SK-N-SH (cell line): ENCODE measurements around the gene C20orf141. TPM values are rescaled to one million over a fixed set of nuclear protein-coding genes. Genes with fewer than 3 reads are reported as not detected.

Experiments
- CTCF ChIA-PET: fragments of 300-600, 350-600 bp; formaldehyde crosslinking; extraction: SDS; loops from one replicate; lab custom pipeline; 2021; lab: Yijun Ruan, JAX
- POLR2A ChIA-PET: fragments of 350-600 bp; sonication (Branson Sonifier 250); formaldehyde crosslinking; extraction: SDS; loops from one replicate; lab custom pipeline; 2020; ENCODE audit warnings: antibody characterized with exemption, inconsistent platforms; lab: Yijun Ruan, JAX
- DNase-seq: peaks from one replicate; pipeline ENCODE4 v3.0.0; 2012
- H2AFZ ChIP-seq: fragments of 200-600 bp; sonication (generic); 2 replicates; pipeline ENCODE4 v1.8.1; 2016; ENCODE audit warnings: antibody characterized with exemption, mild to moderate bottlenecking, low read depth
- H3F3A ChIP-seq: fragments of 200-600 bp; sonication (generic); replicated peaks from 2 replicates; pipeline ENCODE3; 2016; ENCODE audit warnings: antibody characterized with exemption, mild to moderate bottlenecking; ENCODE audit not compliant: insufficient read depth
- H3K27ac ChIP-seq, 2 experiments: fragments of 200-500 bp in 1 of 2; fragments of 200-600 bp in 1 of 2; sonication (Bioruptor generic) in 1 of 2; sonication (generic), shearing (Covaris generic) in 1 of 2; 2 replicates each; pipeline versions ENCODE4 v1.5.1 to v1.6.1; 2014 to 2016; ENCODE audit warnings: low read depth in 2 of 2, inconsistent platforms in 1 of 2, low read length in 1 of 2, mild to moderate bottlenecking in 1 of 2, mixed read lengths in 1 of 2
- H3K27me3 ChIP-seq: fragments of 200-600 bp; sonication (generic), shearing (Covaris generic); 2 replicates; pipeline ENCODE4 v1.6.1; 2016; ENCODE audit warnings: mixed run types; ENCODE audit not compliant: insufficient read depth
- H3K36me3 ChIP-seq, 2 experiments: fragments of 200-500 bp in 1 of 2; fragments of 200-600 bp in 1 of 2; sonication (Bioruptor generic) in 1 of 2; sonication (generic) in 1 of 2; replicated peaks in 1 of 2; 2 replicates each; pipeline versions ENCODE3 to v1.5.1; 2014 to 2016; ENCODE audit warnings: low read length in 1 of 2, mild to moderate bottlenecking in 1 of 2; ENCODE audit not compliant: insufficient read depth in 2 of 2, control insufficient read depth in 1 of 2
- H3K4me1 ChIP-seq, 2 experiments: fragments of 200-500 bp in 1 of 2; fragments of 200-600 bp in 1 of 2; sonication (Bioruptor generic) in 1 of 2; sonication (generic), shearing (Covaris generic) in 1 of 2; 2 replicates each; pipeline versions ENCODE4 v1.5.1 to v1.6.1; 2014 to 2016; ENCODE audit warnings: low read depth in 1 of 2, low read length in 1 of 2, mixed run types in 1 of 2; ENCODE audit not compliant: insufficient read depth in 2 of 2, control insufficient read depth in 1 of 2
- H3K4me2 ChIP-seq: fragments of 200-600 bp; sonication (generic), shearing (Covaris generic); 2 replicates; pipeline ENCODE4 v1.6.1; 2017; ENCODE audit warnings: mixed run types
- H3K4me3 ChIP-seq, 2 experiments: fragments of 200-500 bp in 1 of 2; fragments of 200-600 bp in 1 of 2; sonication (Bioruptor generic) in 1 of 2; sonication (generic), shearing (Covaris generic) in 1 of 2; 2 replicates each; pipeline versions ENCODE4 v1.5.1 to v1.8.1; 2014 to 2016; ENCODE audit warnings: low read depth in 2 of 2, inconsistent platforms in 1 of 2, low read length in 1 of 2, mild to moderate bottlenecking in 1 of 2, mixed read lengths in 1 of 2, moderate library complexity in 1 of 2
- H3K79me2 ChIP-seq: fragments of 200-600 bp; sonication (generic); 2 replicates; pipeline ENCODE4 v1.8.1; 2017; ENCODE audit warnings: mild to moderate bottlenecking; ENCODE audit not compliant: insufficient read depth
- H3K9ac ChIP-seq: fragments of 200-600 bp; sonication (generic); 2 replicates; pipeline ENCODE4 v1.6.1; 2017; ENCODE audit warnings: mixed run types
- H3K9me2 ChIP-seq: fragments of 200-600 bp; sonication (generic); 2 replicates; pipeline ENCODE4 v1.6.1; 2017; ENCODE audit warnings: mixed run types
- H3K9me3 ChIP-seq: fragments of 200-600 bp; sonication (generic); 2 replicates; pipeline ENCODE4 v1.6.1; 2017; ENCODE audit warnings: mixed run types, mild to moderate bottlenecking, moderate library complexity
- H4K20me1 ChIP-seq: fragments of 200-600 bp; sonication (generic); 2 replicates; pipeline ENCODE4 v1.6.1; 2017; ENCODE audit warnings: mild to moderate bottlenecking, mixed run types; ENCODE audit not compliant: insufficient read depth
- CHD2 ChIP-seq: fragments of 150-350 bp; IDR thresholded peaks from 2 replicates; pipeline ENCODE4 v1.6.1; 2018; ENCODE audit warnings: low read length; ENCODE audit not compliant: partially characterized antibody
- EP300 ChIP-seq, 2 experiments: IDR thresholded peaks; 2 replicates each; pipeline versions ENCODE4 v1.4.0 to v1.6.1; 2012; ENCODE audit warnings: borderline replicate concordance in 1 of 2, low read depth in 1 of 2, low read length in 1 of 2
- FOSL2 ChIP-seq: IDR thresholded peaks from 2 replicates; pipeline ENCODE4 v1.4.0; 2012; ENCODE audit warnings: low read depth, mild to moderate bottlenecking, moderate library complexity, borderline replicate concordance
- GATA2 ChIP-seq: sonication (generic); formaldehyde crosslinking; IDR thresholded peaks from 2 replicates; pipeline ENCODE4 v1.5.0; 2020; ENCODE audit warnings: mild to moderate bottlenecking, missing genetic modification reagents
- IRF3 ChIP-seq: fragments of 150-350 bp; IDR thresholded peaks from 2 replicates; pipeline ENCODE4 v1.6.1; 2016; ENCODE audit warnings: mild to moderate bottlenecking, low read depth, low read length
- MEF2A ChIP-seq: IDR thresholded peaks from 2 replicates; pipeline ENCODE4 v1.4.0; 2012; ENCODE audit warnings: low read depth, borderline replicate concordance
- NFIC ChIP-seq: IDR thresholded peaks from 2 replicates; pipeline ENCODE4 v1.4.0; 2012; ENCODE audit warnings: borderline replicate concordance
- NRF1 ChIP-seq: IDR thresholded peaks from 2 replicates; pipeline ENCODE4 v1.6.1; 2012; ENCODE audit warnings: low read depth, mild to moderate bottlenecking, low read length
- RAD21 ChIP-seq: IDR thresholded peaks from 2 replicates; pipeline ENCODE4 v1.6.1; 2012; ENCODE audit warnings: mild to moderate bottlenecking, low read length
- RCOR1 ChIP-seq: fragments of 150-350 bp; IDR thresholded peaks from 2 replicates; pipeline ENCODE4 v1.6.1; 2017; ENCODE audit warnings: antibody characterized with exemption, low read length
- RFX5 ChIP-seq: IDR thresholded peaks from 2 replicates; pipeline ENCODE4 v1.6.1; 2012; ENCODE audit warnings: mild to moderate bottlenecking, improper control_type of control experiment, low read length
- RXRA ChIP-seq: IDR thresholded peaks from 2 replicates; pipeline ENCODE4 v1.4.0; 2012; ENCODE audit warnings: low read depth, mild to moderate bottlenecking, borderline replicate concordance
- TAF1 ChIP-seq: IDR thresholded peaks from 2 replicates; pipeline ENCODE4 v1.6.1; 2012; ENCODE audit warnings: low read depth, mild to moderate bottlenecking, low read length, moderate library complexity, borderline replicate concordance
- TEAD4 ChIP-seq: IDR thresholded peaks from 2 replicates; pipeline ENCODE4 v1.4.0; 2012; ENCODE audit warnings: mild to moderate bottlenecking, borderline replicate concordance; ENCODE audit not compliant: insufficient read depth
- USF2 ChIP-seq: fragments of 150-350 bp; IDR thresholded peaks from 2 replicates; pipeline ENCODE4 v1.6.1; 2017; ENCODE audit warnings: antibody characterized with exemption, low read length, low read depth, borderline replicate concordance
- YY1 ChIP-seq: IDR thresholded peaks from 2 replicates; pipeline ENCODE4 v1.4.0; 2012; ENCODE audit warnings: low read depth, mild to moderate bottlenecking
- WGBS: methylation state at CpG from one replicate; pipeline ENCODE4 v1.1.6; 2017; ENCODE audit warnings: low lambda C conversion rate; 5-methylcytosine and 5-hydroxymethylcytosine counted together
- polyA plus RNA-seq, 3 experiments: library from polyadenylated mRNA; depleted of rRNA; stranded (reverse); fragments of >200 nt; gene quantifications; 2 replicates each; pipeline ENCODE4 v1.2.3, GENCODE V29; 2012

Gene C20orf141
- polyA plus RNA-seq, 1 of the 3 experiments (the other 2 are of a cell fraction), result 1.2 TPM

- Histone ChIP-seq H3K27ac (no peak overlapping the region), H3K9ac (no peak overlapping the region), H3K9me3 (no peaks in the 10 kb centered on the region), H4K20me1 (no peaks in the 10 kb centered on the region), H2AFZ (no peak overlapping the region), H3K4me3 (no peak overlapping the region), H3K36me3 (peaks cover 0 to 19% of the 10 kb centered on the region in 2 experiments), H3F3A (no peaks in the 10 kb centered on the region), H3K79me2 (no peaks in the 10 kb centered on the region), H3K4me1 (peaks cover 0 to 14% of the 10 kb centered on the region in 2 experiments; a peak in 1 of 4 replicates), H3K27me3 (no peaks in the 10 kb centered on the region), H3K9me2 (no peaks in the 10 kb centered on the region), H3K4me2 (no peak overlapping the region)
- DNase-seq, result no peak
- WGBS, result 77% methylated on average over 5 of the region's 16 CpGs
- CTCF ChIA-PET, result interaction anchor here (1.7 kb wide), 1 partner anchor 203 kb away, joined by 6 read pairs; no protein-coding TSS in a partner anchor
- no peak for TF ChIP-seq RAD21
- TF ChIP-seq FOSL2, result no peak
- no peak for TF ChIP-seq RFX5
- TF ChIP-seq RXRA, result no peak
- TF ChIP-seq GATA2 (CRISPR knock-in tag), result no peak
- POLR2A ChIA-PET, result no interaction called here
These were observed 17.4 kb upstream of the C20orf141 start for GRCh38 chr20:2797136-2797983.

- H3F3A ChIP-seq, result no peaks in the 10 kb centered on the region
- TF ChIP-seq IRF3 (no peak), NRF1 (no peak), CHD2 (no peak), FOSL2 (no peak), YY1 (no peak), RFX5 (no peak), NFIC (no peak), RAD21 (no peak), TEAD4 (no peak), USF2 (no peak), TAF1 (no peak), RCOR1 (no peak), MEF2A (no peak), EP300 (IDR thresholded peaks at IDR 0.05; ENCODE audit: borderline replicate concordance in 1 of 2, low read depth in 1 of 2, low read length in 1 of 2) (no peak)
- H3K4me2 ChIP-seq, result no peak overlapping the region
- DNase-seq, result no peak
- H3K9ac ChIP-seq, result no peak overlapping the region
- H4K20me1 ChIP-seq, result no peaks in the 10 kb centered on the region
- 80% methylated on average over 12 of the region's 19 CpGs for WGBS
- no peak overlapping the region for H3K4me3 ChIP-seq
- peaks cover 0 to 14% of the 10 kb centered on the region in 2 experiments; a peak in 1 of 4 replicates for H3K4me1 ChIP-seq
- no peaks in the 10 kb centered on the region for H3K9me2 ChIP-seq
- ChIA-PET POLR2A (interaction anchor here (2.9 kb wide), 1 partner anchor 8 kb away, joined by 11 read pairs; no protein-coding TSS in a partner anchor), CTCF (interaction anchor here (0.6 to 1.7 kb wide), 2 partner anchors 203 to 1005 kb away, joined by 3 to 6 read pairs; no protein-coding TSS in a partner anchor)
- peaks cover 0 to 19% of the 10 kb centered on the region in 2 experiments for H3K36me3 ChIP-seq
- H2AFZ ChIP-seq, result no peak overlapping the region
- H3K79me2 ChIP-seq, result no peaks in the 10 kb centered on the region
- H3K27me3 ChIP-seq, result no peaks in the 10 kb centered on the region
- no peaks in the 10 kb centered on the region for H3K9me3 ChIP-seq
- no peak overlapping the region for H3K27ac ChIP-seq
These were observed 16.5 kb upstream of the C20orf141 start for GRCh38 chr20:2798095-2798805.
